Breast epithelium (tissue), 3 donors: ENCODE results near the gene EVC.

Experiments used
- POLR2A ChIP-seq: fragments of 450-650 bp; IDR thresholded peaks from one replicate; pipeline ENCODE4 v1.6.1; 2016; ENCODE audit warnings: antibody characterized with exemption, mild to moderate bottlenecking, moderate library complexity
- TF ChIP-seq, protein P1 (sequence below), 3 donors: fragments of 450-650 bp; IDR thresholded peaks; one replicate each; pipeline ENCODE4 v1.5.1; 2016 to 2017; ENCODE audit warnings: antibody characterized with exemption in 3 of 3, mild to moderate bottlenecking in 3 of 3, moderate library complexity in 3 of 3

- TF ChIP-seq, protein P1, sequence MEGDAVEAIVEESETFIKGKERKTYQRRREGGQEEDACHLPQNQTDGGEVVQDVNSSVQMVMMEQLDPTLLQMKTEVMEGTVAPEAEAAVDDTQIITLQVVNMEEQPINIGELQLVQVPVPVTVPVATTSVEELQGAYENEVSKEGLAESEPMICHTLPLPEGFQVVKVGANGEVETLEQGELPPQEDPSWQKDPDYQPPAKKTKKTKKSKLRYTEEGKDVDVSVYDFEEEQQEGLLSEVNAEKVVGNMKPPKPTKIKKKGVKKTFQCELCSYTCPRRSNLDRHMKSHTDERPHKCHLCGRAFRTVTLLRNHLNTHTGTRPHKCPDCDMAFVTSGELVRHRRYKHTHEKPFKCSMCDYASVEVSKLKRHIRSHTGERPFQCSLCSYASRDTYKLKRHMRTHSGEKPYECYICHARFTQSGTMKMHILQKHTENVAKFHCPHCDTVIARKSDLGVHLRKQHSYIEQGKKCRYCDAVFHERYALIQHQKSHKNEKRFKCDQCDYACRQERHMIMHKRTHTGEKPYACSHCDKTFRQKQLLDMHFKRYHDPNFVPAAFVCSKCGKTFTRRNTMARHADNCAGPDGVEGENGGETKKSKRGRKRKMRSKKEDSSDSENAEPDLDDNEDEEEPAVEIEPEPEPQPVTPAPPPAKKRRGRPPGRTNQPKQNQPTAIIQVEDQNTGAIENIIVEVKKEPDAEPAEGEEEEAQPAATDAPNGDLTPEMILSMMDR (IDR thresholded peaks at IDR 0.05), result no peak
- no peak for TF ChIP-seq POLR2A
Observed at GRCh38 chr4:5839332-5839731, 128.3 kb downstream of the EVC start.
